NCI-H1930 (cell line): ENCODE measurements around the gene NUB1.
A peak's percentile ranks its signal among the peaks of the same experiment; 100 is the strongest.

Experiments
- DNase-seq, 2 experiments: peaks; one replicate each; lab custom pipeline; 2025; lab: John Stamatoyannopoulos, UW

Gene NUB1

GRCh38 chr7:151405588-151405987 lies 64.0 kb downstream of the NUB1 start:
- DNase-seq, result no peak

- no peak for DNase-seq
Measured at GRCh38 chr7:151406051-151406875, 64.7 kb downstream of the NUB1 start.

- no peak for DNase-seq
Measured at GRCh38 chr7:151406886-151407583, 65.4 kb downstream of the NUB1 start.

- DNase-seq, result no peak
Measured at GRCh38 chr7:151408498-151408838, 66.9 kb downstream of the NUB1 start.

- no peak for DNase-seq
Measured at GRCh38 chr7:151408839-151409666, 67.4 kb downstream of the NUB1 start.

GRCh38 chr7:151409667-151410404 lies 68.2 kb downstream of the NUB1 start, which contains the start of gene WDR86:
TSS of gene WDR86 (minus strand) at chr7:151410038. CDS start at chr7:151409589, 449 bp downstream.
- peak; percentile 53 to 55 for DNase-seq

GRCh38 chr7:151410405-151411390 lies 69.1 kb downstream of the NUB1 start:
- DNase-seq, result peak; percentile 64 to 65

GRCh38 chr7:151411551-151411950 lies 69.9 kb downstream of the NUB1 start:
- DNase-seq, result no peak

- no peak for DNase-seq
Measured at GRCh38 chr7:151412318-151412717, 70.7 kb downstream of the NUB1 start.

GRCh38 chr7:151413241-151413640 lies 71.6 kb downstream of the NUB1 start:
- no peak for DNase-seq

GRCh38 chr7:151415375-151416105 lies 73.9 kb downstream of the NUB1 start:
- DNase-seq, result peak; percentile 71 to 89

- DNase-seq, result no peak
Measured at GRCh38 chr7:151416112-151416940, 74.7 kb downstream of the NUB1 start.

- no peak for DNase-seq
Measured at GRCh38 chr7:151416941-151417315, 75.3 kb downstream of the NUB1 start.

GRCh38 chr7:151420144-151420543 lies 78.5 kb downstream of the NUB1 start:
- DNase-seq, result no peak

- no peak for DNase-seq
Measured at GRCh38 chr7:151422212-151422611, 80.6 kb downstream of the NUB1 start.

GRCh38 chr7:151423226-151423625 lies 81.6 kb downstream of the NUB1 start:
- no peak for DNase-seq

- no peak for DNase-seq
Measured at GRCh38 chr7:151423936-151424335, 82.3 kb downstream of the NUB1 start.

- DNase-seq, result no peak
Measured at GRCh38 chr7:151424799-151425198, 83.2 kb downstream of the NUB1 start.
